ENCODE measurements around the gene MINPP1.

MINPP1 gene

DNA sequence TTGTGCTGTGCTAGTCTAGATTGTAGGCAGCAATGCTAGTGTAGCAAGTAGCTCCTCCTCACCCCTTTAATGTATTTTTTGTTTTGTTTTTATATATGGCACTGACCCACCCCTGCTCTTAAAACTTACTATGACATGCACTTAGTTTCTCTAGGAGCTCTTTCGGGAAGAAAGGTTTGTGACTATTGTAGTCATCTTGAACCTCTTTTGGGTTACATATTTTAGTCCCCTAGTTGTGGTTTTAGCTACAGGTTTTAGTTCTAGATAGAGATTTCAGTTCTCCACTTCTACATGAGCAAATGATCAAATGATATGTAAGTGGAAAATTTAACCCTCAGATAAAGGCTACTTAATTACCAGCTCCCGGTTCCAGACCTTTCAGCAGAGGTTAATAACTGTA is 14.9 kb downstream of the MINPP1 start:
- in situ Hi-C loops (cut with MboI; ENCODE audit: low sequenced_read_pairs): no loop called here

- in situ Hi-C loops (cut with MboI; ENCODE audit: low sequenced_read_pairs): no loop called here
These were observed 19.0 kb downstream of the MINPP1 start for GRCh38 chr10:87523731-87524130.

GRCh38 chr10:87524296-87524695 is 19.6 kb downstream of the MINPP1 start:
- in situ Hi-C loops (cut with MboI; ENCODE audit: low sequenced_read_pairs): no loop called here

GRCh38 chr10:87531908-87532622 is 27.4 kb downstream of the MINPP1 start:
- in situ Hi-C loops (cut with MboI; ENCODE audit: low sequenced_read_pairs): loop anchor here (25.0 kb wide), 1 partner anchor 230 kb away; no protein-coding TSS in a partner anchor

DNA sequence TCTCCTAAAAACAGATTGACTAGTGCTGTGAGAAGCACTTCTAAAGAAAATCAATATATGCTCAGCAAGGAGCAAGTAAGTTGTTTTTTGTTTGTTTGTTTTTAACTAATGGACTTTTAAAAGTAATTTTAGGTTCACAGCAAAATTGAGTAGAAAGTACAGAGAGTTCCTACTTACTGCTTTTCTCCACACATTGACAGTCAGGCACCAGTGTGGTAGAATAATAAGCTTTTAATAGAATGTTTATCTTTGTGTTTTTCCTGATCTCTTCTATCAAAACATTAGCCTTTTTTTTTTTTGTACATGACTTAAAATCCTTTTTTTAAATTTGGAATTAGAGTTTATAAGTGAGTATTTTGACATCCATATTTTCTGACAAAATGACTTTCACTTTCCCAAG is 28.0 kb downstream of the MINPP1 start:
- in situ Hi-C loops (cut with MboI; ENCODE audit: low sequenced_read_pairs): loop anchor here (25.0 kb wide), 1 partner anchor 230 kb away; no protein-coding TSS in a partner anchor

- in situ Hi-C loops (cut with MboI; ENCODE audit: low sequenced_read_pairs): loop anchor here (25.0 kb wide), 1 partner anchor 228 kb away; no protein-coding TSS in a partner anchor
These were observed 29.6 kb downstream of the MINPP1 start for GRCh38 chr10:87534173-87534858.

- in situ Hi-C loops (cut with MboI; ENCODE audit: low sequenced_read_pairs): loop anchor here (25.0 kb wide), 1 partner anchor 224 kb away; no protein-coding TSS in a partner anchor
These were observed 33.7 kb downstream of the MINPP1 start for GRCh38 chr10:87538092-87539015.

GRCh38 chr10:87541114-87541513 is 36.4 kb downstream of the MINPP1 start:
- in situ Hi-C loops (cut with MboI; ENCODE audit: low sequenced_read_pairs): loop anchor here (25.0 kb wide), 1 partner anchor 221 kb away; no protein-coding TSS in a partner anchor

GRCh38 chr10:87544721-87545120 is 40.0 kb downstream of the MINPP1 start:
- in situ Hi-C loops (cut with MboI; ENCODE audit: low sequenced_read_pairs): loop anchor here (25.0 kb wide), 1 partner anchor 218 kb away; no protein-coding TSS in a partner anchor

- in situ Hi-C loops (cut with MboI; ENCODE audit: low sequenced_read_pairs): loop anchor here (25.0 kb wide), 1 partner anchor 217 kb away; no protein-coding TSS in a partner anchor
These were observed 41.1 kb downstream of the MINPP1 start for GRCh38 chr10:87545783-87546182.

DNA sequence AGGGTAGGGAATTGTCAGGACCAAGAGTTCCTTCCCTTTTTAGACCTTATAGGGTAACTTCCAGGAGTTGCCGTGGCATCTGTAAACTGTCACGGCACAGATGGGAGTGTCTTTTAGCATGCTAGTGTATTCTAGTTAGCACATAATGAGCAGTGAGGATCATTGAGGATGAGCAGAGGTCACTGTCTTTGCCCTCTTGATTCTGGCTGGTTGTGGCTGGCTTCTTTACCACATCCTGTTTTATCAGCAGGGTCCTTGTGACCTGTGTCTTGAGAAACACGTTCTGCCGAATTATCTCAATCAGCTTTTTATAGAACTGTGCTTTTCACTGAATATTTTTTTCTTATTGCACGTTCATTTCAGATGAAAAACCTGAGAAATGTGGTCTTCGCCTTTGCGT is 41.5 kb downstream of the MINPP1 start:
- in situ Hi-C loops (cut with MboI; ENCODE audit: low sequenced_read_pairs): loop anchor here (25.0 kb wide), 1 partner anchor 216 kb away; no protein-coding TSS in a partner anchor

- in situ Hi-C loops (cut with MboI; ENCODE audit: low sequenced_read_pairs): loop anchor here (25.0 kb wide), 1 partner anchor 215 kb away; no protein-coding TSS in a partner anchor
These were observed 42.3 kb downstream of the MINPP1 start for GRCh38 chr10:87546971-87547413.

GRCh38 chr10:87547734-87548311 is 43.1 kb downstream of the MINPP1 start:
- in situ Hi-C loops (cut with MboI; ENCODE audit: low sequenced_read_pairs): loop anchor here (25.0 kb wide), 1 partner anchor 214 kb away; no protein-coding TSS in a partner anchor

DNA sequence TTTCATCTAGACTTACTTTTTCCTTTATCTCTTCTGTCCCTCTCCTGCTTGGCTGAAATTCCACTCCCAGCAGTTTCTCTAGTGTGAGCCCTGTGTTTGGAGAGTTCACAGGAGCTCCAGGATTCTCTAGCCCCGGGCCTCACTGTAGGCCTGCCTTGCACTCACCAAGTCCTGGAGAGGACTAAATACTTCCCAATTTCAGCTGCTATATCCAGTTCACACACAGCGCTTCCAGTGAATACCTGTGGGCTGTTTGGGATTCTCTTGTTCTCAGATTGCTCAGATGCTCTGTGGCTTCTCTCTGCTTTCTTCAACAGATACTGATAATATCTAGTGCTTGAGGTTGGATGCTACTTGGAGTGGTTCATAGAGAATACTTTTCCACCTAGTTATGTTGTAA is 46.0 kb downstream of the MINPP1 start:
- in situ Hi-C loops (cut with MboI; ENCODE audit: low sequenced_read_pairs): no loop called here

GRCh38 chr10:87551326-87551725 is 46.6 kb downstream of the MINPP1 start:
- in situ Hi-C loops (cut with MboI; ENCODE audit: low sequenced_read_pairs): no loop called here

- in situ Hi-C loops (cut with MboI; ENCODE audit: low sequenced_read_pairs): no loop called here
These were observed 47.7 kb downstream of the MINPP1 start for GRCh38 chr10:87552248-87552929.

- in situ Hi-C loops (cut with MboI; ENCODE audit: low sequenced_read_pairs): no loop called here
These were observed 52.7 kb downstream of the MINPP1 start for GRCh38 chr10:87557409-87557808.

- in situ Hi-C loops (cut with MboI; ENCODE audit: low sequenced_read_pairs): no loop called here
These were observed 53.6 kb downstream of the MINPP1 start for GRCh38 chr10:87558333-87558732.

DNA sequence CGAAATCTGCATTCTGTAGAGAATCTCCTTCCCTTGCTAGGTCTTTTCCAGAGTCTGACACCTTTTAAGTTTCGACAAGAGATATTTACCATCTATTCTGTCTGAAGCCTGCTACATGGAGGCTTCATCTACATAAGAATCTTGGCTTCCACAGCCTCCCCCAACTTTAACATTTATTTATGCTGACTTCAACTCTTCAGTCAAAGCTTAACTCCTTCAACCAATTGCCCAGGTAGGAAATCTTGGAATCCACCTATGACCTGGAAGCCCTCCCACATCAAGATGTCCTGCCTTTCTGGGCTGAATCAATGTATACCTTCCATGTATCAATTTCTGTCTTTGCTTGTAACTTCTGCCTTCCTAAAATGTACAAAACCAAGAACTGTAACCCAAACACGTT is 54.7 kb downstream of the MINPP1 start:
- in situ Hi-C loops (cut with MboI; ENCODE audit: low sequenced_read_pairs): no loop called here

Data from HL-60/S4 treated with retinoic acid at 250 ng/mL for 4 days and 3 days (cell line).